Putamen (tissue), 1 donor: ENCODE measurements around the gene COQ8B.
A peak's percentile ranks its signal among the peaks of the same experiment; 100 is the strongest.
"Not testable (repeated sequence)": the region's sequence is repeated elsewhere in the genome, so short reads cannot be mapped to it uniquely, and the experiment has no call there.

Experiments used
- DNase-seq: peaks from one replicate; pipeline ENCODE4 v3.0.0-alpha.2; 2016; ENCODE audit warnings: low spot score

The COQ8B gene

GRCh38 chr19:40668991-40669614 is 47.6 kb downstream of the COQ8B start:
- no peak for DNase-seq

GRCh38 chr19:40667602-40668001 is 49.1 kb downstream of the COQ8B start:
- DNase-seq, result no peak

GRCh38 chr19:40666803-40667438 is 49.8 kb downstream of the COQ8B start:
- DNase-seq, result no peak

GRCh38 chr19:40663695-40664692 is 52.7 kb downstream of the COQ8B start:
- no peak for DNase-seq

- DNase-seq, result peak; percentile 81
These were observed 53.6 kb downstream of the COQ8B start for GRCh38 chr19:40662925-40663694.

GRCh38 chr19:40661616-40662015 is 55.1 kb downstream of the COQ8B start:
- no peak for DNase-seq

- no peak for DNase-seq
These were observed 57.1 kb downstream of the COQ8B start for GRCh38 chr19:40659566-40659965.

GRCh38 chr19:40659116-40659515 is 57.6 kb downstream of the COQ8B start:
- DNase-seq, result no peak

- no peak for DNase-seq
These were observed 58.7 kb downstream of the COQ8B start for GRCh38 chr19:40658031-40658430.

GRCh38 chr19:40655684-40656083 is 61.0 kb downstream of the COQ8B start:
- not testable (repeated sequence) for DNase-seq

- not testable (repeated sequence) for DNase-seq
These were observed 64.4 kb downstream of the COQ8B start for GRCh38 chr19:40652303-40652702.

- DNase-seq, result no peak
These were observed 65.9 kb downstream of the COQ8B start for GRCh38 chr19:40650749-40651305.

GRCh38 chr19:40649903-40650675 is 66.6 kb downstream of the COQ8B start:
- DNase-seq, result not testable (repeated sequence)

GRCh38 chr19:40646743-40647254 is 69.9 kb downstream of the COQ8B start:
- DNase-seq, result no peak

- DNase-seq, result no peak
These were observed 73.9 kb downstream of the COQ8B start for GRCh38 chr19:40642757-40643305.

- DNase-seq, result no peak
These were observed 74.5 kb downstream of the COQ8B start for GRCh38 chr19:40642051-40642706.
